GM12878 (cell line): ENCODE data around the gene TACR1.

Experiments used
- BACH1 ChIP-seq: fragments of 450-650 bp; IDR thresholded peaks from 2 replicates; pipeline ENCODE4 v1.6.1; 2017; ENCODE audit warnings: mild to moderate bottlenecking, borderline replicate concordance
- CTCF ChIP-seq, 3 experiments: IDR thresholded peaks in 2 of 3; conservative IDR thresholded peaks in 1 of 3; 2 replicates each; pipeline ENCODE4 v1.5.1; 2011; ENCODE audit warnings: low read depth in 3 of 3, low read length in 3 of 3, mild to moderate bottlenecking in 3 of 3, control low read depth in 2 of 3, moderate library complexity in 2 of 3, inconsistent platforms in 1 of 3, mixed read lengths in 1 of 3; ENCODE audit not compliant: control insufficient read depth in 2 of 3, insufficient read depth in 1 of 3; ENCODE audit errors: extremely low read depth in 1 of 3
- EZH2 ChIP-seq: IDR thresholded peaks from 2 replicates; pipeline ENCODE4 v1.6.1; 2012; ENCODE audit warnings: low read depth, mild to moderate bottlenecking, control low read depth, inconsistent platforms, low read length, borderline replicate concordance; ENCODE audit not compliant: control insufficient read depth
- PAX8 ChIP-seq: fragments of 450-650 bp; IDR thresholded peaks from 2 replicates; pipeline ENCODE4 v1.6.1; 2017; ENCODE audit warnings: mild to moderate bottlenecking, moderate library complexity
- SIN3A ChIP-seq: IDR thresholded peaks from 2 replicates; pipeline ENCODE4 v1.6.1; 2012; ENCODE audit warnings: low read depth, low read length, improper control_type of control experiment
- SMAD5 ChIP-seq: IDR thresholded peaks from 2 replicates; pipeline ENCODE4 v1.6.1; 2016; ENCODE audit warnings: antibody characterized with exemption, low read depth
- SP1 ChIP-seq: IDR thresholded peaks from one replicate; pipeline ENCODE4 v1.6.1; 2011; ENCODE audit warnings: low read depth, low read length
- USF2 ChIP-seq: IDR thresholded peaks from 2 replicates; pipeline ENCODE4 v1.6.1; 2011; ENCODE audit warnings: low read depth, low read length, improper control_type of control experiment, borderline replicate concordance

GRCh38 chr2:75099521-75099922 is 99.8 kb downstream of the TACR1 start:
- no peak for TF ChIP-seq CTCF (IDR thresholded peaks at IDR 0.05 in 2 of 3, conservative IDR thresholded peaks at IDR 0.05 in 1 of 3; ENCODE audit: control insufficient read depth in 2 of 3, extremely low read depth in 1 of 3, insufficient read depth in 1 of 3, low read depth in 3 of 3, low read length in 3 of 3)
- TF ChIP-seq BACH1: no peak
- no peak for TF ChIP-seq EZH2
- TF ChIP-seq USF2: no peak
- no peak for TF ChIP-seq SP1
- TF ChIP-seq PAX8: no peak
- TF ChIP-seq SIN3A: no peak
- no peak for TF ChIP-seq SMAD5
